ENCODE results near the gene PRKD1.

Gene PRKD1

DNA sequence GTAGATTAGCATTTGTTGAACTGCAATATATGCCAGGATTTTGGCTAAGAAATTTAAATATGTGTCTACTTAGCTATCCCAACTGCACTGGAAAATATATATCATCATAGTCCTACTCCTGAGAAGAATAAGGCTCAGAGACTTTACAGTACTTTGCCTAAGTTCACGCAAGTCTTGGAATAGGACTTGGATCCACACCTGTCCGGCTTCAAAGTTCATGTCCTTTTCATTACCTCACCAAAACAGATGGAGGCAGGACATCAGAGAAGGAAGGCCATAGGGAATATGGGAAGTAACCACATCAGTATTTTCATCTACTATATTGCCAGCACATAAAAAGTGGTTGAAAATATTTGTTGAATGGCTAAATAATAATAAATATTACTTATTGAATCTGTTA lies 358.5 kb downstream of the PRKD1 start:
- DNase-seq (ENCODE audit: extremely low spot score) = no peak
- POLR2A ChIA-PET = no interaction called here
- CTCF ChIA-PET = no interaction called here
- no peak for TF ChIP-seq SP1 (IDR thresholded peaks at IDR 0.05)
- no peak for TF ChIP-seq ZNF384 (IDR thresholded peaks at IDR 0.05)
- TF ChIP-seq L3MBTL2 (conservative IDR thresholded peaks at IDR 0.05) = no peak
- TF ChIP-seq LEF1 (IDR thresholded peaks at IDR 0.05; ENCODE audit: borderline replicate concordance) = no peak
- TF ChIP-seq ELF4 (IDR thresholded peaks at IDR 0.05) = no peak
- no peak for TF ChIP-seq BHLHE40 (IDR thresholded peaks at IDR 0.05; ENCODE audit: borderline replicate concordance)
- no peak for TF ChIP-seq FOXK2 (IDR thresholded peaks at IDR 0.05)
- TF ChIP-seq FOXM1 (IDR thresholded peaks at IDR 0.05; ENCODE audit: borderline replicate concordance) = no peak
- TF ChIP-seq FOXA1 (IDR thresholded peaks at IDR 0.05) = no peak
- no peak for TF ChIP-seq TARDBP (IDR thresholded peaks at IDR 0.05)
- TF ChIP-seq HDGF (IDR thresholded peaks at IDR 0.05; ENCODE audit: borderline replicate concordance) = no peak
- TF ChIP-seq SUZ12 (IDR thresholded peaks at IDR 0.05) = no peak
- no peak for TF ChIP-seq ARNT (IDR thresholded peaks at IDR 0.05)
- TF ChIP-seq NFRKB (IDR thresholded peaks at IDR 0.05) = no peak
- TF ChIP-seq CTBP1 (IDR thresholded peaks at IDR 0.05; ENCODE audit: borderline replicate concordance) = no peak

DNA sequence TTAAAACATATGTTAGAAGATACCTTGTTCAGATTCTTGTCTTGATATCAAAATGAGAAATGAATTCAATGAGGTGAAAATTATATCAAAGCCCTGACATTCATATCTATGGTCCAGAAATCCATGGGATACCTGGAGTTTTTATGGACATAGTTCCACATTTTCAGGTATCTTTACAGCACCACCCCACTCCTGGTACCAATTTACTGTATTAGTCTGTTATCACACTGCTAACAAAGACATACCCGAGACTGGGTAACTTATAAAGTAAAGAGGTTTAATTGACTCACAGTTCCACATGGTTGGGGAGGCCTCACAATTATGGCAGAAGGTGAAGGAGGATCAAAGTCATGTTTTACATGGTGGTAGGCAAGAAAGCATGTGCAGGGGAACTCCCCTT lies 361.5 kb downstream of the PRKD1 start:
- ChIA-PET CTCF (no interaction called here), POLR2A (no interaction called here)
- TF ChIP-seq ARNT (IDR thresholded peaks at IDR 0.05) (no peak), ZNF384 (IDR thresholded peaks at IDR 0.05) (no peak), NFRKB (IDR thresholded peaks at IDR 0.05) (no peak), CTBP1 (IDR thresholded peaks at IDR 0.05; ENCODE audit: borderline replicate concordance) (no peak), SP1 (IDR thresholded peaks at IDR 0.05) (no peak), BHLHE40 (IDR thresholded peaks at IDR 0.05; ENCODE audit: borderline replicate concordance) (no peak), SUZ12 (IDR thresholded peaks at IDR 0.05) (no peak), TARDBP (IDR thresholded peaks at IDR 0.05) (no peak), FOXM1 (IDR thresholded peaks at IDR 0.05; ENCODE audit: borderline replicate concordance) (no peak)
- TF ChIP-seq, protein P1, sequence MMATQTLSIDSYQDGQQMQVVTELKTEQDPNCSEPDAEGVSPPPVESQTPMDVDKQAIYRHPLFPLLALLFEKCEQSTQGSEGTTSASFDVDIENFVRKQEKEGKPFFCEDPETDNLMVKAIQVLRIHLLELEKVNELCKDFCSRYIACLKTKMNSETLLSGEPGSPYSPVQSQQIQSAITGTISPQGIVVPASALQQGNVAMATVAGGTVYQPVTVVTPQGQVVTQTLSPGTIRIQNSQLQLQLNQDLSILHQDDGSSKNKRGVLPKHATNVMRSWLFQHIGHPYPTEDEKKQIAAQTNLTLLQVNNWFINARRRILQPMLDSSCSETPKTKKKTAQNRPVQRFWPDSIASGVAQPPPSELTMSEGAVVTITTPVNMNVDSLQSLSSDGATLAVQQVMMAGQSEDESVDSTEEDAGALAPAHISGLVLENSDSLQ (IDR thresholded peaks at IDR 0.05) = no peak
- DNase-seq (ENCODE audit: extremely low spot score) = no peak

DNA sequence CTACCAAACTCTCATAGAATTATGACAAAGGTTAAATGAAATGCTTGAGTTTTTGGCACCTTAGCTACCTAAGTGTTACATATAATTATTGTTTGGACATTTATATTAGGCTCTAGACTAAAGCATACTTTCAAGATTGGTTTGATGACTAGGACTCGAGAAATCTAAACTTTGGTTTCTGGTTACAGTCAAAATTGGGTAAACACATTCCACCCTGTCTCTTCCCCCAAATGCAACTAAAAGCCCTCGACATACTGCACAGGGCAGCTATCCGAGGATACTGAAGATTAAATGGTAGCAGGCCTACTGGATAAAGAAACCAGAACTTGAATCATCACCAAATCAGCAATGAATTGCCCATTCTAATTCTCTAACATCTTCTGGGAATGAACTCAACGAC lies 369.1 kb downstream of the PRKD1 start:
- ChIA-PET POLR2A (no interaction called here), CTCF (no interaction called here)
- DNase-seq (ENCODE audit: extremely low spot score) = no peak
- TF ChIP-seq BHLHE40 (IDR thresholded peaks at IDR 0.05; ENCODE audit: borderline replicate concordance) = no peak

DNA sequence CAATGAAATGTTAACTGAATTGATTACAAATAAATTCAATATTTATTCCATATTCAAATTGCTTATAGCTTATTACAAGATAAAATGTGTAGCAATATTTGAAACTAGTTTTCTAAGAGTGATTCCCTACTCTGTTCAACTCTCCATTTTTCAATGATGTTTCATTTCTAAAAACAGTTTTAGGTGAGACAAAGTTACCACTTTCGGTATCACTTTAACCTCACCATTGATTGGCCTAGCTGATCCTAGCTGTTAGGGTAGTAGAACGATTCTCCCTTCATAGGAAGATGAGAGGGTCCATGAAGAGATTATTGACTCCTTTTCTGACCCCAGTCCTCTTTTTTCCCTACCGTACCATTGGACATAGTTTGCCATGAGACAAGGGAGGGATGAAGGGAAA lies 373.3 kb downstream of the PRKD1 start:
- DNase-seq (ENCODE audit: extremely low spot score) = no peak
- no peak for TF ChIP-seq ZNF384 (IDR thresholded peaks at IDR 0.05)
- no peak for TF ChIP-seq L3MBTL2 (conservative IDR thresholded peaks at IDR 0.05)
- no peak for TF ChIP-seq BHLHE40 (IDR thresholded peaks at IDR 0.05; ENCODE audit: borderline replicate concordance)
- TF ChIP-seq FOXM1 (IDR thresholded peaks at IDR 0.05; ENCODE audit: borderline replicate concordance) = no peak
- TF ChIP-seq FOXA1 (IDR thresholded peaks at IDR 0.05) = no peak
- TF ChIP-seq FOXK2 (IDR thresholded peaks at IDR 0.05) = no peak
- no peak for TF ChIP-seq SP1 (IDR thresholded peaks at IDR 0.05)
- TF ChIP-seq HDGF (IDR thresholded peaks at IDR 0.05; ENCODE audit: borderline replicate concordance) = no peak
- ChIA-PET POLR2A (no interaction called here), CTCF (no interaction called here)

DNA sequence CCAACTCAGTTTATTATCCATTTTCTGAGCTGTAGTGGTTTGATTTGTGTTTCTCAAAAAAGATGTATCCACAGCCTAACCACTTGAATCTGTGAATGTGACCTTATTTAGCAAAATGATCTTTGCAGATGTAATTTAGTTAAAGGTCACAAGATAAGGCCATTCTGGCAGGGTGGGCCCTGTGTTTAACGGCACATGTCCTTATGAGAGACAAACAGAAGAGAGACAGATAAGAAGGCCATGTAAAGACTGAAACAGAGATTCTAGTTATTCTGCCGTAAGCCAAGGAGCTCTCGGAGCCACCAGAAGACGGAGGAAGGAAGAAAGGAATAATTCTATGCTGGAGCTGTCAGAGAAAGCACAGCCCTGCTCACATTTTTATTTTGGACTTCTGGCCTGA lies 374.2 kb downstream of the PRKD1 start:
- no peak for DNase-seq (ENCODE audit: extremely low spot score)
- TF ChIP-seq TARDBP (IDR thresholded peaks at IDR 0.05) = no peak
- no peak for TF ChIP-seq ARNT (IDR thresholded peaks at IDR 0.05)
- TF ChIP-seq LEF1 (IDR thresholded peaks at IDR 0.05; ENCODE audit: borderline replicate concordance) = no peak
- no peak for TF ChIP-seq BHLHE40 (IDR thresholded peaks at IDR 0.05; ENCODE audit: borderline replicate concordance)
- no peak for TF ChIP-seq ELF4 (IDR thresholded peaks at IDR 0.05)
- no peak for TF ChIP-seq FOXK2 (IDR thresholded peaks at IDR 0.05)
- TF ChIP-seq SP1 (IDR thresholded peaks at IDR 0.05) = no peak
- no peak for TF ChIP-seq SUZ12 (IDR thresholded peaks at IDR 0.05)
- no peak for TF ChIP-seq ZNF384 (IDR thresholded peaks at IDR 0.05)
- TF ChIP-seq CTBP1 (IDR thresholded peaks at IDR 0.05; ENCODE audit: borderline replicate concordance) = no peak
- ChIA-PET CTCF (no interaction called here), POLR2A (no interaction called here)

DNA sequence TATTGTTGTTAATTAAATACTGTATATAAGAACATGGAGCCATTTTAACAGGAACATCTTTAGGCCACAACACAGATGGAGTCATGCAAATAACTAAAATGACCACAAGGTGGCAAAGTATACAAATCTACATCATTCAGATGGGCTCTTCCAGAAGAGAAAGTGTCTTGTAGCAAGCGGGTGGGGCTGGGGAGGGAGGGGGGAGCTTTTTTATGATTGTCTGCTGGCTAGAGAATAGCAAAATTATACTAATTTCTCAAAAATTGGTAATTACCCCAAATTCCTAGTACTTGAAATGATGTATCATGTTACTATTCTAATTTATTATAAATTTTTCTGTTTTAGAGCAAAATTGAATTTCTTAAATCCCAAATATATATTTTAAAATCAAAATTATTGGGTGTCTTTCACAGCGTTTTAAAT lies 378.7 kb downstream of the PRKD1 start:
- POLR2A ChIA-PET = no interaction called here
- TF ChIP-seq SUZ12 (IDR thresholded peaks at IDR 0.05) (no peak), ELF4 (IDR thresholded peaks at IDR 0.05) (no peak), TARDBP (IDR thresholded peaks at IDR 0.05) (no peak), FOXA1 (IDR thresholded peaks at IDR 0.05) (no peak), NFRKB (IDR thresholded peaks at IDR 0.05) (no peak)
- DNase-seq (ENCODE audit: extremely low spot score) = peak; percentile 61
- CTCF ChIA-PET = interaction anchor here (0.7 to 0.9 kb wide), 2 partner anchors 172 to 665 kb away, joined by 3 read pairs; no protein-coding TSS in a partner anchor

DNA sequence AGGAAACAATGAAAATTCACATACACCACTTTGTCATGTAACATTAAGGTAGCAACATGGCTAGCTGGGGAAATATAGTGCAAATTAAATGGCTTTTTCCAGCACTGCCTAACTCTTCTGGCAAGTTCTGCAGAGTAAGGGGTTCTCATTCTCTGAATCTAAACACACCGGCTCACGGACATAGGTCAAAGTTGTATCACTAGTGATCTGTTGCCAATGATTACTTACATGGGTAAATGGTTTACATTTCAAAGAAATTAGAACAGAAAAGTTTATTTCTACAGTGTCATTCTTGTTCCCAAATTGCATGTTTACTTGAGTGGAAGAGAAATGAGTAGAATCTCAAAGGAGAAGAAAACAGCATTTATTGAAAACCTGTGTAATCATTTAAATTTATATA lies 381.9 kb downstream of the PRKD1 start:
- ChIA-PET CTCF (interaction anchor here (0.7 kb wide), 1 partner anchor 39 kb away, joined by 3 read pairs; no protein-coding TSS in a partner anchor), POLR2A (no interaction called here)
- no peak for DNase-seq (ENCODE audit: extremely low spot score)
- TF ChIP-seq FOXK2 (IDR thresholded peaks at IDR 0.05) (no peak), L3MBTL2 (conservative IDR thresholded peaks at IDR 0.05) (no peak), CTBP1 (IDR thresholded peaks at IDR 0.05; ENCODE audit: borderline replicate concordance) (no peak), ARNT (IDR thresholded peaks at IDR 0.05) (no peak), ELF4 (IDR thresholded peaks at IDR 0.05) (no peak), SUZ12 (IDR thresholded peaks at IDR 0.05) (no peak), LEF1 (IDR thresholded peaks at IDR 0.05; ENCODE audit: borderline replicate concordance) (no peak), FOXA1 (IDR thresholded peaks at IDR 0.05) (no peak), FOXM1 (IDR thresholded peaks at IDR 0.05; ENCODE audit: borderline replicate concordance) (no peak), TARDBP (IDR thresholded peaks at IDR 0.05) (no peak), ZNF384 (IDR thresholded peaks at IDR 0.05) (no peak), SP1 (IDR thresholded peaks at IDR 0.05) (no peak), BHLHE40 (IDR thresholded peaks at IDR 0.05; ENCODE audit: borderline replicate concordance) (no peak), HDGF (IDR thresholded peaks at IDR 0.05; ENCODE audit: borderline replicate concordance) (no peak)
- TF ChIP-seq, protein P1 (IDR thresholded peaks at IDR 0.05) = no peak

All from HEK293T (cell line).